Neuronal stem cell (in vitro differentiated cells): ENCODE measurements around the gene ZNF444.
"Not testable (repeated sequence)": the region's sequence is repeated elsewhere in the genome, so short reads cannot be mapped to it uniquely, and the experiment has no call there.

Experiments
- DNase-seq: peaks from one replicate; pipeline ENCODE4 v3.0.0-alpha.2; 2013; ENCODE audit warnings: low spot score
- H2AFZ ChIP-seq: one replicate; pipeline ENCODE4 v1.6.1; 2013; ENCODE audit warnings: mild to moderate bottlenecking, low read length, inconsistent platforms
- H2AK5ac ChIP-seq: 2 replicates; pipeline ENCODE4 v1.6.1; 2013; ENCODE audit warnings: low read depth, mild to moderate bottlenecking, inconsistent platforms, low read length, moderate library complexity, mixed read lengths
- H2BK120ac ChIP-seq: 2 replicates; pipeline ENCODE4 v1.6.1; 2013; ENCODE audit warnings: low read depth, mild to moderate bottlenecking, inconsistent platforms, low read length, moderate library complexity, mixed read lengths
- H2BK12ac ChIP-seq: one replicate; pipeline ENCODE4 v1.6.1; 2013; ENCODE audit warnings: low read length, inconsistent platforms
- H2BK15ac ChIP-seq: 2 replicates; pipeline ENCODE4 v1.6.1; 2013; ENCODE audit warnings: mild to moderate bottlenecking, low read length, inconsistent platforms, mixed read lengths
- H2BK5ac ChIP-seq: one replicate; pipeline ENCODE4 v1.6.1; 2013; ENCODE audit warnings: inconsistent platforms, mild to moderate bottlenecking, low read length, moderate library complexity
- H3K14ac ChIP-seq: one replicate; pipeline ENCODE4 v1.6.1; 2013; ENCODE audit warnings: low read length, inconsistent platforms
- H3K18ac ChIP-seq: 2 replicates; pipeline ENCODE4 v1.6.1; 2013; ENCODE audit warnings: low read length, inconsistent platforms
- H3K23ac ChIP-seq: 2 replicates; pipeline ENCODE4 v1.6.1; 2013; ENCODE audit warnings: low read depth, mild to moderate bottlenecking, mixed read lengths, low read length, inconsistent platforms; ENCODE audit not compliant: poor library complexity
- H3K27ac ChIP-seq: replicated peaks from 3 replicates; pipeline ENCODE4 v1.5.1; 2013; ENCODE audit warnings: low read length, inconsistent platforms
- H3K27me3 ChIP-seq, 3 experiments: 2 replicates each; pipeline ENCODE4 v1.6.1; 2013; ENCODE audit warnings: low read length in 3 of 3, mild to moderate bottlenecking in 2 of 3, inconsistent platforms in 1 of 3, low read depth in 1 of 3, mixed read lengths in 1 of 3, moderate library complexity in 1 of 3; ENCODE audit not compliant: control insufficient read depth in 3 of 3, insufficient read depth in 3 of 3
- H3K36me3 ChIP-seq, 2 donors: replicated peaks in 1 of 2; 2 replicates each; pipeline ENCODE4 v1.6.1; 2013; ENCODE audit warnings: low read length in 2 of 2; ENCODE audit not compliant: control insufficient read depth in 2 of 2, insufficient read depth in 2 of 2
- H3K4ac ChIP-seq: 2 replicates; pipeline ENCODE4 v1.6.1; 2013; ENCODE audit warnings: inconsistent platforms, mild to moderate bottlenecking, low read length, moderate library complexity
- H3K4me1 ChIP-seq, 2 donors: 1 replicate in 1 of 2; 2 replicates in 1 of 2; pipeline ENCODE4 v1.6.1; 2013; ENCODE audit warnings: low read length in 2 of 2, low read depth in 1 of 2; ENCODE audit not compliant: control insufficient read depth in 2 of 2, insufficient read depth in 1 of 2
- H3K4me2 ChIP-seq: one replicate; pipeline ENCODE4 v1.6.1; 2013; ENCODE audit warnings: mild to moderate bottlenecking, low read length, inconsistent platforms; ENCODE audit not compliant: insufficient read depth, poor library complexity, severe bottlenecking
- H3K4me3 ChIP-seq, 2 donors: 2 replicates each; pipeline ENCODE4 v1.5.1; 2013; ENCODE audit warnings: low read length in 2 of 2, mild to moderate bottlenecking in 2 of 2, inconsistent platforms in 1 of 2, moderate library complexity in 1 of 2
- H3K79me1 ChIP-seq: one replicate; pipeline ENCODE4 v1.6.1; 2013; ENCODE audit warnings: low read depth, mild to moderate bottlenecking, inconsistent platforms, low read length, moderate library complexity
- H3K9ac ChIP-seq: one replicate; pipeline ENCODE4 v1.6.1; 2013; ENCODE audit warnings: mild to moderate bottlenecking, low read depth, low read length, inconsistent platforms; ENCODE audit not compliant: poor library complexity
- H3K9me3 ChIP-seq, 2 donors: replicated peaks in 1 of 2; 2 replicates each; pipeline versions ENCODE3 to v1.6.1; 2013; ENCODE audit warnings: low read length in 2 of 2, mild to moderate bottlenecking in 2 of 2, inconsistent platforms in 1 of 2, low read depth in 1 of 2, mixed read lengths in 1 of 2, moderate library complexity in 1 of 2; ENCODE audit not compliant: control insufficient read depth in 2 of 2, insufficient read depth in 1 of 2
- H4K8ac ChIP-seq: one replicate; pipeline ENCODE4 v1.6.1; 2013; ENCODE audit warnings: low read depth, mild to moderate bottlenecking, inconsistent platforms, low read length, moderate library complexity
- H4K91ac ChIP-seq: one replicate; pipeline ENCODE4 v1.6.1; 2013; ENCODE audit warnings: low read length, low read depth, mild to moderate bottlenecking, inconsistent platforms; ENCODE audit not compliant: poor library complexity
- WGBS, 2 donors: extraction: QIAGEN DNeasy Blood & Tissue Kit; methylation state at CpG; one replicate each; pipeline ENCODE4 v1.1.7; 2013; ENCODE audit warnings: missing lambda C conversion rate in 2 of 2, mixed read lengths in 1 of 2; ENCODE audit not compliant: insufficient read length in 2 of 2, insufficient replicate concordance in 1 of 2; ENCODE audit errors: extremely low coverage in 2 of 2; 5-methylcytosine and 5-hydroxymethylcytosine counted together

Gene ZNF444

DNA sequence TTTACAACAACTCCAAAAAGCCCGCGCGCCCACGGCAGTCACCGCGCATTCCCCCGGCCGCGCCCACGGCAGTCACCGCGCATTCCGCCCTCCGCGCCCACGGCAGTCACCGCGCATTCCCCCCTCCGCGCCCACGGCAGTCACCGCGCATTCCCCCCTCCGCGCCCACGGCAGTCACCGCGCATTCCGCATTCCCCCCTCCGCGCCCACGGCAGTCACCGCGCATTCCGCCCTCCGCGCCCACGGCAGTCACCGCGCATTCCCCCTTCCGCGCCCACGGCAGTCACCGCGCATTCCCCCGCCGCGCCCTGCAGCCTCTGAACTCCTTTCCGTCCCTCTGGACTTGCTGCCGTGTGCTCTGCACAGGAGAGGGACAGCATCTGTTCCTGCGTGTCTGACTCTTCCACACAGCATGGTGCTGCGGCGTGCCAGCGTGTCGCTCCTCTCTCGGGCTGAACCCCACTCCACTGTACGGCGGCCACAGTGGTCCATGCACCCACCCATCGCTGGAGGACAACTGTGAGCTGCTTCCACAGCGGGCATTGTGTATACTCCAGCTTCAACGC lies 35.2 kb upstream of the ZNF444 start:
- not testable (repeated sequence) for H2BK15ac ChIP-seq, H2BK120ac ChIP-seq, H2BK12ac ChIP-seq, H3K27me3 ChIP-seq, H3K27ac ChIP-seq, DNase-seq, H3K9ac ChIP-seq, H4K91ac ChIP-seq, H3K4me2 ChIP-seq, H3K4me3 ChIP-seq, H3K4ac ChIP-seq, H2AFZ ChIP-seq, H3K14ac ChIP-seq, H3K9me3 ChIP-seq
- WGBS, 2 donors = no CpG with 5 or more reads among the region's 61 CpGs
- Histone ChIP-seq H2AK5ac (peak overlapping the region; percentile 47), H3K79me1 (peaks cover 50% of the 10 kb centered on the region), H3K18ac (peak overlapping the region; percentile 90), H4K8ac (peak overlapping the region; percentile 43), H3K23ac (peak overlapping the region; percentile 2), H3K36me3 (peaks cover 14 to 48% of the 10 kb centered on the region in 2 donors), H3K4me1 (peaks cover 9 to 24% of the 10 kb centered on the region in 2 donors), H2BK5ac (peak overlapping the region; percentile 66)

DNA sequence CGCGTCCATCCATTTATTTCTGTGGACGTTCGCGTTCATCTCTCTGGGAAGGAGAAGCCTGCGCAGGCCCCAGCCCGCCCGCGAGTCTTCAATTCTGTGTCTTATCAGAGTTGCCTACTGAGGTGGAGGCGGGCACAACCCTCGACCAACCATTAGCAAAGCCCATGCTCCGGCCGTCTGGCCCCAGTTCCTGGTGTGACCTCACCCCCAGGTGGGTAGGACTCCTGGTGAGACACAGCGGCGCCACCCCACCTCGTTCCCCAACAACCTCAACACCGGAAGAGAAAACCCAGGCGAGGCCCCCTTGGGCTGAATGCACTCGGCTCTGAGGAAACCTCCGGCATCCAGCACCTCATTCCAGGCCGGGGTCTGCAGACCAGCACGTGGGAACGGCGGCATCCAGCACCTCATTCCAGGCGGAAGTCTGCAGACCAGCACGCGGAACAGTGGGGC lies 34.7 kb upstream of the ZNF444 start:
- H3K4me3 ChIP-seq = peak overlapping the region in 1 of 2 donors; percentile 48
- H3K79me1 ChIP-seq = peaks cover 47% of the 10 kb centered on the region
- H3K4ac ChIP-seq = no peak overlapping the region
- no CpG with 5 or more reads among the region's 27 CpGs for WGBS, 2 donors
- H2BK120ac ChIP-seq = no peak overlapping the region
- H3K4me1 ChIP-seq = peaks cover 14 to 29% of the 10 kb centered on the region in 2 donors
- H3K18ac ChIP-seq = peak overlapping the region; percentile 72
- H4K91ac ChIP-seq = no peak overlapping the region
- no peak overlapping the region for H2BK15ac ChIP-seq
- H3K27ac ChIP-seq = peak overlapping the region; percentile 36
- H3K4me2 ChIP-seq = no peak overlapping the region
- H4K8ac ChIP-seq = no peak overlapping the region
- peaks cover 14 to 43% of the 10 kb centered on the region in 2 donors for H3K36me3 ChIP-seq
- H2BK5ac ChIP-seq = no peak overlapping the region
- peak overlapping the region; percentile 46 for H3K23ac ChIP-seq
- H3K27me3 ChIP-seq = no peaks in the 10 kb centered on the region
- H3K9ac ChIP-seq = no peak overlapping the region
- H2AK5ac ChIP-seq = no peak overlapping the region
- H2BK12ac ChIP-seq = peak overlapping the region; percentile 50
- H3K9me3 ChIP-seq = peaks cover 2 to 3% of the 10 kb centered on the region in 2 donors
- H2AFZ ChIP-seq = no peak overlapping the region
- no peak overlapping the region for H3K14ac ChIP-seq
- DNase-seq = no peak

DNA sequence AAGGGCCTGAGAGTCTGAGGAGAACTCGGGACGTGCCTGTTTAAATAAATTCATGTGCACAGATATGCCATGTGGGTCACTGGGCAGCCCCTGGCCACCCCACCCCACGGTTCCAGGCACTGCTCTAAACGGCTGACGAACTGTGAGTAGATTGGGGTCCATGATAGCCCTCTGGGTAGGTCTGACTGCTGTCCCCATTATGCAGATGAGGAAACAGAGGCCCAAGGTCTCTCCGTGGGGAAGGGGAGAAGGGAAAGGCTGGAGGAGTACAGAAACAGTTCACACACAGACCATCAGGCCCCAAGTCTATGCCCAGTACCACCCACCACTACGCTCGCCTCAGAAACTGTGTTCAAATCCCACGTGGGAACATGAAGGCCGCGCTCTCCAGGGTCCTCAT lies 34.1 kb upstream of the ZNF444 start:
- no CpG with 5 or more reads among the region's 11 CpGs for whole genome bisulfite sequencing, 2 donors
- no peak for DNase-seq

DNA sequence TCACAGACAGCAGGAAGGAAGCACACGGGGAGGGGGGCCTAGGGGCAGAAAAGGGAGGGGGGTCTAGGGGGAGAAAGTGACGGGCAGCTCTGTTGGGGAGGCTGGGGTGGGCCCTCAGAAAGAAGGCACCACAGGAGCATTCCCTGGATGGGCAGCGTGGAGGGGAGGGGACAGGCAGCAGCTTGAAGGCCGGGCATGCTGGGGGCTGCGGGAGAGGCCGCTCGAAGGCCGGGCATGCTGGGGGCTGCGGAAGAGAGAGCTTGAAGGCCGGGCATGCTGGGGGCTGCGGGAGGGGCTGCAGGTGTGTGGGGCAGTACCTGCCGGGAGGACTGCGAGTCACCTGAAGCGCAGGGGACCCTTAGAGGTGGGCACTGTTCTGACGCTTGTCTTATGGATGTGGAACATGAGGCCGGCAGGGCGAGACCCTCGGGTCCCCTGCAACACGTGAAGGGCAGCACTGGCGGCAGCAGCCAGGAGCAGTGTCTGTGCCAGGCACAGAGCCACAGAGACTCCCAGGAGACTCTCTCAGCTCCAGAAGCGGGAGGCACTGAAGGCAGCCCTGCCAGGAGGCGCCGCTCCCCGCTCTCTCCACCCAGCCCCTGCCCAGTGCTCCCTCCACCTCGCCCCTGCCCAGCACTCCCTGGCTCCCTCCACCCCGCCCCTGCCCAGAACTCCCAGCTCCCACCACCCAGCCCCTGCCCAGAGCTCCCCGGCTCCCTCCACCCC lies 33.3 kb upstream of the ZNF444 start:
- peak overlapping the region; percentile 92 for H2BK15ac ChIP-seq
- H2BK120ac ChIP-seq = no peak overlapping the region
- H3K18ac ChIP-seq = peak overlapping the region; percentile 95
- peak overlapping the region; percentile 38 for H3K14ac ChIP-seq
- peak overlapping the region; percentile 41 for H2BK12ac ChIP-seq
- H3K4me3 ChIP-seq = no peak overlapping the region
- H3K36me3 ChIP-seq = peaks cover 7 to 29% of the 10 kb centered on the region in 2 donors
- H3K27ac ChIP-seq = no peak overlapping the region
- H3K4ac ChIP-seq = no peak overlapping the region
- H3K4me2 ChIP-seq = peak overlapping the region; percentile 11
- H2AFZ ChIP-seq = no peak overlapping the region
- no peak overlapping the region for H3K9ac ChIP-seq
- H4K91ac ChIP-seq = no peak overlapping the region
- DNase-seq = no peak
- no CpG with 5 or more reads among the region's 27 CpGs for WGBS, 2 donors
- peak overlapping the region; percentile 84 for H2AK5ac ChIP-seq
- peaks cover 26 to 38% of the 10 kb centered on the region in 2 donors for H3K4me1 ChIP-seq
- no peak overlapping the region for H4K8ac ChIP-seq
- no peak overlapping the region for H2BK5ac ChIP-seq
- H3K9me3 ChIP-seq = peaks cover 2 to 3% of the 10 kb centered on the region in 2 donors
- peaks cover 39% of the 10 kb centered on the region for H3K79me1 ChIP-seq
- H3K23ac ChIP-seq = peak overlapping the region; percentile 20
- H3K27me3 ChIP-seq = no peaks in the 10 kb centered on the region

More for the DNA sequence above, 34.1 kb upstream of the ZNF444 start:
- Histone ChIP-seq H3K4me2 (no peak overlapping the region), H3K9me3 (peaks cover 2 to 3% of the 10 kb centered on the region in 2 donors), H2BK12ac (peak overlapping the region; percentile 50), H3K79me1 (peaks cover 44% of the 10 kb centered on the region), H2AK5ac (no peak overlapping the region), H2AFZ (no peak overlapping the region), H3K4me1 (peaks cover 20 to 35% of the 10 kb centered on the region in 2 donors), H4K91ac (no peak overlapping the region), H2BK15ac (no peak overlapping the region), H4K8ac (no peak overlapping the region), H3K9ac (no peak overlapping the region), H3K4ac (no peak overlapping the region), H3K18ac (peak overlapping the region; percentile 72), H2BK120ac (no peak overlapping the region), H3K27ac (peak overlapping the region; percentile 36), H3K14ac (no peak overlapping the region), H3K27me3 (no peaks in the 10 kb centered on the region), H3K36me3 (peaks cover 10 to 37% of the 10 kb centered on the region in 2 donors), H3K4me3 (no peak overlapping the region), H2BK5ac (no peak overlapping the region), H3K23ac (peak overlapping the region; percentile 46)
